ENCODE results near the gene DNAH14.

DNA sequence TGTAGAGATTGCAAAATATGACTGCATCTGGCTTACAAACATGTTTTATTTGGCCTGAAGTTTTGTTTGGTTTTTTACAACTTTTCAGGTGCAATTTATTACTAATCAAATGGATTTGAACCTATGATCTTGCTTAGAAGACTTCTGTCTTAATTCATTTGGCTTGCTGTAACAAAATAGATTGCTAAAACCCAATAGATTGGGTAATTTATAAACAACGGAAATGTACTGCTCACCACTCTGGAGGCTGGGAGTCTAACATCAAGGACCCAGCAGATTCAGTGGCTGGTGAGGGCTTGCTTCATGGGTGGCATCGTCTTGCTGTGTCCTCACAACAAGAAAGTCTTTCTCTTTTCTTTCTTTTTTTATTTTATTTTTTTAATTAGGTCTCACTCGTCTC is 425.4 kb downstream of the DNAH14 start:
- TF ChIP-seq POLR2A (IDR thresholded peaks at IDR 0.05): no peak
- TF ChIP-seq CTCF (IDR thresholded peaks at IDR 0.05): no peak

All from breast epithelium (tissue), 3 donors.